GM12878 (cell line): ENCODE data around the gene CCDC127.

Experiments
- BCL11A ChIP-seq: IDR thresholded peaks from 2 replicates; pipeline ENCODE4 v1.6.1; 2011; ENCODE audit warnings: low read depth, low read length
- CEBPB ChIP-seq, 2 experiments: fragments of 150-350 bp in 1 of 2; IDR thresholded peaks; 2 replicates each; pipeline ENCODE4 v1.6.1; 2012 to 2014; ENCODE audit warnings: low read depth in 2 of 2, low read length in 2 of 2, borderline replicate concordance in 1 of 2, inconsistent platforms in 1 of 2
- CHD1 ChIP-seq: IDR thresholded peaks from 2 replicates; pipeline ENCODE4 v1.6.1; 2012; ENCODE audit warnings: low read depth, low read length, improper control_type of control experiment
- CHD2 ChIP-seq: IDR thresholded peaks from 2 replicates; pipeline ENCODE4 v1.6.1; 2011; ENCODE audit warnings: low read depth, low read length, improper control_type of control experiment, borderline replicate concordance
- ESRRA ChIP-seq: IDR thresholded peaks from 2 replicates; pipeline ENCODE4 v1.6.1; 2012; ENCODE audit warnings: mild to moderate bottlenecking, low read length, improper control_type of control experiment
- FOS ChIP-seq: IDR thresholded peaks from 3 replicates; pipeline ENCODE4 v1.6.1; 2011; ENCODE audit warnings: borderline replicate concordance; ENCODE audit not compliant: insufficient read length; ENCODE audit errors: extremely low read depth
- HCFC1 ChIP-seq: fragments of 150-350 bp; IDR thresholded peaks from 2 replicates; pipeline ENCODE4 v1.6.1; 2014; ENCODE audit warnings: low read length
- NFYB ChIP-seq: IDR thresholded peaks from 2 replicates; pipeline ENCODE4 v1.6.1; 2011; ENCODE audit warnings: low read depth, mild to moderate bottlenecking, low read length, improper control_type of control experiment, moderate library complexity; ENCODE audit not compliant: insufficient read depth
- POLR2AphosphoS5 ChIP-seq: IDR thresholded peaks from 2 replicates; pipeline ENCODE4 v1.6.1; 2011; ENCODE audit warnings: mild to moderate bottlenecking, low read length, inconsistent platforms
- RFX5 ChIP-seq: IDR thresholded peaks from 2 replicates; pipeline ENCODE4 v1.6.1; 2011; ENCODE audit warnings: low read depth, low read length, improper control_type of control experiment
- TCF7 ChIP-seq: IDR thresholded peaks from 2 replicates; pipeline ENCODE4 v1.6.1; 2014; ENCODE audit warnings: antibody characterized with exemption, borderline replicate concordance
- ZZZ3 ChIP-seq: IDR thresholded peaks from 2 replicates; pipeline ENCODE4 v1.6.1; 2011; ENCODE audit warnings: low read depth; ENCODE audit not compliant: control insufficient read depth, insufficient read length
- TF ChIP-seq, protein P1 (sequence below), 3 experiments: IDR thresholded peaks in 2 of 3; conservative IDR thresholded peaks in 1 of 3; 2 replicates each; pipeline ENCODE4 v1.5.1; 2011; ENCODE audit warnings: low read depth in 3 of 3, low read length in 3 of 3, mild to moderate bottlenecking in 3 of 3, control low read depth in 2 of 3, moderate library complexity in 2 of 3, inconsistent platforms in 1 of 3, mixed read lengths in 1 of 3; ENCODE audit not compliant: control insufficient read depth in 2 of 3, insufficient read depth in 1 of 3; ENCODE audit errors: extremely low read depth in 1 of 3
- TF ChIP-seq, protein P2 (sequence below): IDR thresholded peaks from 2 replicates; pipeline ENCODE4 v1.6.1; 2012; ENCODE audit warnings: low read depth, low read length, improper control_type of control experiment

DNA sequence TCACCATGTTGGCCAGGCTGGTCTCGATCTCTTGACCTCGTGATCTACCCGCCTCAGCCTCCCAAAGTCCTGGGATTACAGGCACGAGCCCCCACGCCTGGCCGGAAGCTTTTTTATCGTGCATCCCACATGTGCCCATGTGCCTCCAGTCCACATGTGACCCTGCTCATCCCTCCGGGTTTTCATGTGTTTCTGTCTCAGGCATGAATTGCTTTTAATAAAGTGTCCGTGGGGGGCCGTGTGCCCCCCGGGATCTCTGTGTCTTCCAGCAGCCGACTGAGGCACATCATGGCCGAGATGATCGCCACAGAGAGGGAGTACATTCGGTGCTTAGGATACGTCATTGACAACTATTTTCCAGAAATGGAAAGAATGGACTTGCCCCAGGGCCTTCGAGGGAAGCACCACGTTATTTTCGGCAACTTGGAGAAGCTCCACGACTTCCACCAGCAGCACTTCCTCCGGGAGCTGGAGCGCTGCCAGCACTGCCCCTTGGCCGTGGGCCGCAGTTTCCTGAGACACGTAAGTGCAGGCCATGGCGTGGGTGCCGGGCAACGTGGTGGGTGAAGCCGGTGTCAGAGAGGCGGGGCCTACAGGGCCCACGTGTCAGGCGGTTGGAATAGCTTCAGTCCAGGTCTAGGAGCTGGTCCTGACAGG lies 48.8 kb downstream of the CCDC127 start:
- TF ChIP-seq ZZZ3 = no peak
- TF ChIP-seq, protein P1, sequence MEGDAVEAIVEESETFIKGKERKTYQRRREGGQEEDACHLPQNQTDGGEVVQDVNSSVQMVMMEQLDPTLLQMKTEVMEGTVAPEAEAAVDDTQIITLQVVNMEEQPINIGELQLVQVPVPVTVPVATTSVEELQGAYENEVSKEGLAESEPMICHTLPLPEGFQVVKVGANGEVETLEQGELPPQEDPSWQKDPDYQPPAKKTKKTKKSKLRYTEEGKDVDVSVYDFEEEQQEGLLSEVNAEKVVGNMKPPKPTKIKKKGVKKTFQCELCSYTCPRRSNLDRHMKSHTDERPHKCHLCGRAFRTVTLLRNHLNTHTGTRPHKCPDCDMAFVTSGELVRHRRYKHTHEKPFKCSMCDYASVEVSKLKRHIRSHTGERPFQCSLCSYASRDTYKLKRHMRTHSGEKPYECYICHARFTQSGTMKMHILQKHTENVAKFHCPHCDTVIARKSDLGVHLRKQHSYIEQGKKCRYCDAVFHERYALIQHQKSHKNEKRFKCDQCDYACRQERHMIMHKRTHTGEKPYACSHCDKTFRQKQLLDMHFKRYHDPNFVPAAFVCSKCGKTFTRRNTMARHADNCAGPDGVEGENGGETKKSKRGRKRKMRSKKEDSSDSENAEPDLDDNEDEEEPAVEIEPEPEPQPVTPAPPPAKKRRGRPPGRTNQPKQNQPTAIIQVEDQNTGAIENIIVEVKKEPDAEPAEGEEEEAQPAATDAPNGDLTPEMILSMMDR (IDR thresholded peaks at IDR 0.05 in 2 of 3, conservative IDR thresholded peaks at IDR 0.05 in 1 of 3; ENCODE audit: control insufficient read depth in 2 of 3, extremely low read depth in 1 of 3, insufficient read depth in 1 of 3, low read depth in 3 of 3, low read length in 3 of 3) = no peak
- no peak for TF ChIP-seq HCFC1
- TF ChIP-seq FOS = no peak
- TF ChIP-seq TCF7 = no peak
- TF ChIP-seq, protein P2, sequence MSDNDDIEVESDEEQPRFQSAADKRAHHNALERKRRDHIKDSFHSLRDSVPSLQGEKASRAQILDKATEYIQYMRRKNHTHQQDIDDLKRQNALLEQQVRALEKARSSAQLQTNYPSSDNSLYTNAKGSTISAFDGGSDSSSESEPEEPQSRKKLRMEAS = no peak
- TF ChIP-seq CHD2 = no peak
- no peak for TF ChIP-seq BCL11A
- TF ChIP-seq RFX5 = no peak
- no peak for TF ChIP-seq NFYB
- no peak for TF ChIP-seq CEBPB (IDR thresholded peaks at IDR 0.05; ENCODE audit: borderline replicate concordance in 1 of 2, low read depth in 2 of 2, low read length in 2 of 2)
- TF ChIP-seq POLR2AphosphoS5 = no peak
- TF ChIP-seq ESRRA = no peak
- TF ChIP-seq CHD1 = no peak
